Smooth muscle cell (in vitro differentiated cells): ENCODE data around the gene VMO1. TPM values are rescaled to one million over a fixed set of nuclear protein-coding genes. Genes with fewer than 3 reads are reported as not detected.

Source experiments
- DNase-seq: peaks from one replicate; lab custom pipeline; 2025; ENCODE audit not compliant: unreplicated experiment; lab: John Stamatoyannopoulos, UW
- H2AFZ ChIP-seq: fragments of 200-600 bp; sonication (generic); 2 replicates; pipeline ENCODE4 v1.6.0; 2016; ENCODE audit warnings: antibody characterized with exemption, low read depth, mild to moderate bottlenecking
- H3F3A ChIP-seq: fragments of 200-600 bp; sonication (generic); 2 replicates; pipeline ENCODE4 v1.6.0; 2017; ENCODE audit warnings: antibody characterized with exemption, low read depth
- H3K27ac ChIP-seq: fragments of 200-600 bp; sonication (generic); 2 replicates; pipeline ENCODE4 v1.5.1; 2016; ENCODE audit warnings: low read depth, mild to moderate bottlenecking
- H3K27me3 ChIP-seq: fragments of 200-600 bp; sonication (generic); 2 replicates; pipeline ENCODE4 v1.6.1; 2016; ENCODE audit warnings: low read depth, mild to moderate bottlenecking
- H3K36me3 ChIP-seq: fragments of 200-600 bp; sonication (generic); 2 replicates; pipeline ENCODE4 v1.5.1; 2016; ENCODE audit warnings: low read depth
- H3K4me1 ChIP-seq: fragments of 200-600 bp; sonication (generic); 2 replicates; pipeline ENCODE4 v1.5.1; 2016; ENCODE audit warnings: low read depth
- H3K4me2 ChIP-seq: fragments of 200-600 bp; sonication (generic); 2 replicates; pipeline ENCODE4 v1.6.0; 2016; ENCODE audit warnings: mild to moderate bottlenecking
- H3K4me3 ChIP-seq: fragments of 200-600 bp; sonication (generic); 2 replicates; pipeline ENCODE4 v1.5.1; 2016; ENCODE audit warnings: mild to moderate bottlenecking
- H3K79me2 ChIP-seq: fragments of 200-600 bp; sonication (generic); 2 replicates; pipeline ENCODE4 v1.6.0; 2016; ENCODE audit warnings: low read depth, mild to moderate bottlenecking
- H3K9ac ChIP-seq: fragments of 200-600 bp; sonication (generic); 2 replicates; pipeline ENCODE4 v1.6.0; 2016; ENCODE audit warnings: low read depth
- H3K9me3 ChIP-seq: fragments of 200-600 bp; sonication (generic); replicated peaks from 2 replicates; pipeline ENCODE4 v1.5.1; 2016; ENCODE audit warnings: low read depth
- H4K20me1 ChIP-seq: fragments of 200-600 bp; sonication (generic); 2 replicates; pipeline ENCODE4 v1.6.0; 2016; ENCODE audit warnings: low read depth
- WGBS: methylation state at CpG from one replicate; pipeline ENCODE4 v1.1.7; 2016; ENCODE audit warnings: low lambda C conversion rate; 5-methylcytosine and 5-hydroxymethylcytosine counted together
- polyA plus RNA-seq: library from polyadenylated mRNA; unstranded; fragments of >200 nt; fragmentation: Nextera tagmentation; extraction: Ambion mirVana; gene quantifications from 2 replicates; pipeline ENCODE4 v1.2.1, GENCODE V29; 2016
- total RNA-seq: library from RNA; depleted of rRNA; stranded (reverse); fragments of >200 nt; gene quantifications from 2 replicates; pipeline ENCODE4 v1.2.3, GENCODE V29; 2014
- TF ChIP-seq, protein P1 (sequence below): fragments of 200-600 bp; sonication (generic); IDR thresholded peaks from 2 replicates; pipeline ENCODE4 v1.5.1; 2017; ENCODE audit warnings: borderline replicate concordance, mild to moderate bottlenecking, antibody characterized with exemption; ENCODE audit not compliant: insufficient read depth, poor library complexity, severe bottlenecking

The VMO1 gene
- total and polyA plus RNA-seq, 2 experiments from 2014 or later: 0.94 TPM; not detected in 1

GRCh38 chr17:4740025-4740351, 46.2 kb downstream of the VMO1 start:
- Histone ChIP-seq H3K4me1 (peaks cover 11% of the 10 kb centered on the region), H3K36me3 (no peaks in the 10 kb centered on the region), H3K27me3 (peaks cover 71% of the 10 kb centered on the region), H3K9ac (no peak overlapping the region), H4K20me1 (no peaks in the 10 kb centered on the region), H3K27ac (no peak overlapping the region), H3K79me2 (no peaks in the 10 kb centered on the region), H2AFZ (no peak overlapping the region), H3K9me3 (no peaks in the 10 kb centered on the region), H3K4me3 (peak overlapping the region; percentile 93), H3K4me2 (peak overlapping the region; percentile 96), H3F3A (no peaks in the 10 kb centered on the region)
- no peak for DNase-seq
- 13% methylated on average over 11 of the region's 13 CpGs for WGBS
- TF ChIP-seq, protein P1, sequence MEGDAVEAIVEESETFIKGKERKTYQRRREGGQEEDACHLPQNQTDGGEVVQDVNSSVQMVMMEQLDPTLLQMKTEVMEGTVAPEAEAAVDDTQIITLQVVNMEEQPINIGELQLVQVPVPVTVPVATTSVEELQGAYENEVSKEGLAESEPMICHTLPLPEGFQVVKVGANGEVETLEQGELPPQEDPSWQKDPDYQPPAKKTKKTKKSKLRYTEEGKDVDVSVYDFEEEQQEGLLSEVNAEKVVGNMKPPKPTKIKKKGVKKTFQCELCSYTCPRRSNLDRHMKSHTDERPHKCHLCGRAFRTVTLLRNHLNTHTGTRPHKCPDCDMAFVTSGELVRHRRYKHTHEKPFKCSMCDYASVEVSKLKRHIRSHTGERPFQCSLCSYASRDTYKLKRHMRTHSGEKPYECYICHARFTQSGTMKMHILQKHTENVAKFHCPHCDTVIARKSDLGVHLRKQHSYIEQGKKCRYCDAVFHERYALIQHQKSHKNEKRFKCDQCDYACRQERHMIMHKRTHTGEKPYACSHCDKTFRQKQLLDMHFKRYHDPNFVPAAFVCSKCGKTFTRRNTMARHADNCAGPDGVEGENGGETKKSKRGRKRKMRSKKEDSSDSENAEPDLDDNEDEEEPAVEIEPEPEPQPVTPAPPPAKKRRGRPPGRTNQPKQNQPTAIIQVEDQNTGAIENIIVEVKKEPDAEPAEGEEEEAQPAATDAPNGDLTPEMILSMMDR: no peak

GRCh38 chr17:4739122-4740024, 46.8 kb downstream of the VMO1 start, which contains the start of the genes CXCL16 and ZMYND15:
Gene CXCL16, minus strand, starts transcription at chr17:4739928. Its CDS starts 589 bp downstream, at chr17:4739339.
Gene ZMYND15, plus strand, starts transcription at chr17:4739833. Its CDS starts 716 bp downstream, at chr17:4740549.
- Histone ChIP-seq H3F3A (no peaks in the 10 kb centered on the region), H3K79me2 (no peaks in the 10 kb centered on the region), H3K4me2 (peak within 1 kb of the TSS; percentile 96), H3K9ac (peak within 1 kb of the TSS; percentile 51), H4K20me1 (no peaks in the 10 kb centered on the region), H2AFZ (peak within 1 kb of the TSS; percentile 97), H3K27ac (no peak within 1 kb of the TSS), H3K9me3 (no peaks in the 10 kb centered on the region), H3K36me3 (no peaks in the 10 kb centered on the region), H3K4me1 (peaks cover 11% of the 10 kb centered on the region), H3K27me3 (peaks cover 65% of the 10 kb centered on the region), H3K4me3 (peak within 1 kb of the TSS; percentile 93)
- TF ChIP-seq, protein P1: no peak
- 3% methylated on average over 64 of the region's 100 CpGs for WGBS
- DNase-seq: peak; percentile 19

DNA sequence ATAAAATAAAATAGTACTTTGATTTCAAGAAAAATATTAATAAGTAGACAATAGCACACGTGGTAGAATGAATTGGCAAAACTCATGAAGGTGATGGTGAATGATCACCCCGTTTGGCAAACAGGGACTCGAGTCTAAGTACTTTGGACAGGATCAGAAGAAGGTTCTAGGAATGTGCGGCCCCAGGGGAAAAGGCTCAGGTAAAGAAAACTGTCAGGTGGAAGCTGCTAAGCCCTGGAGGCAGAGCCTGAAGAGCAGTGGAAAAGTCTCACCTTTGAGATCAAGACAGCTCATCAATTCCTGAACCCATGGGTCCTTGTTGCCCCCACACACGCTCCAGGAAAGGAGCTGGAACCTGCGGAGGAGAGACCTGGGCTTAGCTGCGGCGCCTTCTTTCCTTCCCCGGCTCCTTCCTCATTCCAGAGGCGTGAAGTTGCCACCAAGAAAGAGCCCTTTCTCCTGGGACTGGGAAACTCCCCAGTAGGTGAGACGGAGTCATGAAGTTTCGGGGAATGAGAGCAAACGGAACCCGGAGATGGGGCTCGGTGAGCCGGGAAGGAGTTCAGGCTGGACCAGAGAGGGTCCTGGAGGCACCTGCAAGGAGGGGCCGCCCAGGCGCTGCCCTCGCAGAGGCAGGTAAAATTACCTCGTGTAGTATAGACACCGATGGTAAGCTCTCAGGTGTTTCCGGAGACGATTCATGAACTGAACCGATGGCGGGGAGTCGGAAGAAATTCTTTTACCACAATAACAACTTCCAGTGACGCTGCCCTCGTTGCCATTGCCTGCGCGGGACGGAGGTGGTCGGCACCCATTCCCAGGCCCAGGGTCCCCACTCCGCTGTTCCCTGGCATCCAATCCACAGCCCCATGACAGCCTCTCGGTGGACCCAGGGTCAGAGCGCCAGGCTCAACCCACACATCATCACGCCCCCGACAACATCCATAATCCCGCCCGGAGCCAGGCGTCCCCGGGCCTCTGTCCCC, 47.7 kb downstream of the VMO1 start:
- peaks cover 11% of the 10 kb centered on the region for H3K4me1 ChIP-seq
- H3K4me2 ChIP-seq: peak overlapping the region; percentile 96
- H3K9me3 ChIP-seq: no peaks in the 10 kb centered on the region
- H3K9ac ChIP-seq: peak overlapping the region; percentile 51
- H3K79me2 ChIP-seq: no peaks in the 10 kb centered on the region
- 14% methylated on average over 41 of the region's 41 CpGs for WGBS
- H2AFZ ChIP-seq: peak overlapping the region; percentile 97
- TF ChIP-seq, protein P1: no peak
- H3K27me3 ChIP-seq: peaks cover 59% of the 10 kb centered on the region
- H3K36me3 ChIP-seq: no peaks in the 10 kb centered on the region
- no peak overlapping the region for H3K27ac ChIP-seq
- DNase-seq: no peak
- H3K4me3 ChIP-seq: peak overlapping the region; percentile 93
- no peaks in the 10 kb centered on the region for H4K20me1 ChIP-seq
- no peaks in the 10 kb centered on the region for H3F3A ChIP-seq
